GM18909 (cell line): ENCODE measurements around the gene ROBO1.

Source experiments
- ATAC-seq: cut with Tn5 transposase; IDR thresholded peaks from one replicate; pipeline ENCODE4 v1.9.1; 2021; ENCODE audit warnings: mild to moderate bottlenecking; ENCODE audit not compliant: unreplicated experiment, poor library complexity

ROBO1 gene

DNA sequence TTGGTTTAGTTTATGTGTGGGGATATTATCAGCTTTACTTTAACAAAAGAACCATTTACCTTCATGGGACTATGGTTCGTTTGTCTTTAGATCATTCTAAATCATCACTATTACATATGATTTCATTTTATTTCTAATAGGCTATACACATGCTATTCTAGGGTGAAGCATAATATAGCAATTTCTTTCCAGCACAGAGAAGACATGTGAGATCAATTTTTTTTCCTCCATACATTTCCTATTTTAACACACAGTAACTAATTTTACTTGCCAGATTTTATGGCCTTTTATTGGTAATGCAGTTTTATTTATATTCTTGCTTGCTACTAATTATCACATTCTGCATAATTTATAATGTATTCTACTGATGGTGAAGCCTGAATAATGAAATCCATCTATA, 287.1 kb downstream of the ROBO1 start:
- ATAC-seq = no peak

DNA sequence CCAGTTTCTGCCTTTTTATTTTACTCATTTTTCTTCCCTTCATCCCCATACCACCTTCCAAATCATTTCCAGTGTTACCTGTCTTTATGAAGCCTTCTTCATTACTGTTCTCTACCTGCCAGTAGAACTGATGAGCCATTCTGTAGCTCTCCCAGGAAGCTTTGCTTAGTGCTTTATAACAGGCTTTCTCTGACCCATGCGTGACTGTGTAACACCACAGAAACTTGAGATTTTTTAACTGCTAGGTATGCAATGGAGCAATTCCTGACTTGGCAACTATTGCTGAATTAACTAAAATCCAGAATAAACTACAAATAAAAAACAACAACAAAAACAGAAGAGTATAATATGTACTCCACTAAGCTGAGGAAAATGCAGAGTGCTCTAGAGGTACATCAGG, 289.2 kb downstream of the ROBO1 start:
- ATAC-seq = no peak

DNA sequence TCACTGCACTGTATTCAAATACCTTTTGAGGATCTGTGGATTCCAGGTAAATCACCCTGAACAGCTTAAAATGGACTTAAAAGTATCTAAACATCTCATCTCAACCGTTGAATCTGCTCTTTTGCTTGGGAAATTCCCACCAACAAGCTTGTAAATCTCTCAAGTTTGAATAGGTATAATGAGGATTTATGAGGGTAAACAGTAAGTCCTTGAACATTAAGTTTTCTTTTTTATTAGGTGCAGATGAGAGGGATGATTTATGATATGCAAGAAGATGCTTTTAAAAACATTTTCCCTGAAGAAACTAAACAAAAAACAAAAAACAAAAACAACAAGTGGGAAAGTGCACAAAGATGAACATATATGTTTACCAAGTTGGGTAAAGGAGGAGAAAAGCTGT, 290.6 kb downstream of the ROBO1 start:
- ATAC-seq = no peak

DNA sequence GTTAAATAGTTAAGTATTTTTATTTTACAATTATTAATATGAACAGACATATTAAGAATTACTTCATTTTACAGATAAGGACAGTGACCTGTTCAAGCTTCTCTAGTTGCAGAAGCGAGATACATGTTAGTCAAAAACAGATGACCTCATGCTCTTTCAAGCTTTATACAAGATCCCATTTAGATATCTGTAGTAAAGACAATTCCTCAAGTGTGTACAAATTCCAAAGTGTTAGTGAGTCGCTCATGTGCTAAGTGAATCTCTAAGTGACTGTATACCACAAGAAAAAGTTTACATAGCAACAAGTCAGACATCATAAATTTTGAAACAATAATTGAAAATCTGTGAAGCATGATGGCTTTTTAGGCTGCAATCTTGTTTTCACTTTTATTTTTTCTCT, 293.8 kb downstream of the ROBO1 start:
- no peak for ATAC-seq

DNA sequence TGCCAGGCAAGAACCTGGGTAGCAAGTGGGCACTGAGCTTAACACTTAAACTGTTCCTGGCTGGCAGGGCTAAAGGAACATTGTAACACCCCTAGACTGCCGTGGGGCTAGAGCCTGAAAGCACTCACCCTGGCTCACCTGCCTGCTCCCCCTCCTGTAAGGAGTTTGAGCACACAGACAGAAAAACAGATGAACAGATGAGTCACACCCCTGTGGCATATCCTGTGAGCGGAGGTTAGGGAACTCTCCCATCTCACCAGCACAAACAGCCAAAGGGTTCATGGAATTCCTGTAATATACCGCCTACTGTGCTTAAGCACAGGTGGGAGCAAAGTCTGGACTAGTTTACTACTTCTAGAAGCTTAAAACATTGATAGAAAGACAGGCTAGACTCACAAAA, 300.1 kb downstream of the ROBO1 start:
- no peak for ATAC-seq

DNA sequence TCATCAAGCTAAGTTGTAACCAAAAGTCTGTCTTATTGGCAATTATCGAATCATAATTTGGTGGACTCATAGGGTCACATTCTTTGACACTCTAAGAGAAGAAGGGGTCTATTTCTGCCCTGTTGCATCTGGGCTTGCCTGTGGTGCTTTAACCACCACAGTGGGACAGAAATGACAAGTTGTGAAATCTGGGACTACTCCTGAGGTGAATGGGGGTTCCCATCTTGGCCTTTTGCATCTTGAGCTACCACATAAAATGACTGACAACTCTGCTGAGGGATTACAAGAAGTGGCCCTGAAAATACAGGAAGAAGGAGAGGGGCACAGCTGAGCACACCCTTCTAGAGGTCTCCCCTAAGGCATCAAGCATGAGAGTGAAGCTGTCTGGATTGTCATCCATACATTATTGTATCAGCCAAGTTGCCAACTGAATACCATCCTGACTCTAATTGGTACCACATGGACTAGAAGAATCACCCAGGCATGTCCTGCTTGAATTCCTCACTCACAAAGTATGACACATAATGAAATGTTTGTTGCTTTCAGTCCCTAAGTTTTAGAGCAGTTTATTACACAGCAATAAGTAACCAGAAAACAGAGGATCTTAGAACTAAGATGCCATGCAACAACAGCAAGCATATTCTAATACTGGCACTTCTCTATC, 306.5 kb downstream of the ROBO1 start:
- no peak for ATAC-seq

DNA sequence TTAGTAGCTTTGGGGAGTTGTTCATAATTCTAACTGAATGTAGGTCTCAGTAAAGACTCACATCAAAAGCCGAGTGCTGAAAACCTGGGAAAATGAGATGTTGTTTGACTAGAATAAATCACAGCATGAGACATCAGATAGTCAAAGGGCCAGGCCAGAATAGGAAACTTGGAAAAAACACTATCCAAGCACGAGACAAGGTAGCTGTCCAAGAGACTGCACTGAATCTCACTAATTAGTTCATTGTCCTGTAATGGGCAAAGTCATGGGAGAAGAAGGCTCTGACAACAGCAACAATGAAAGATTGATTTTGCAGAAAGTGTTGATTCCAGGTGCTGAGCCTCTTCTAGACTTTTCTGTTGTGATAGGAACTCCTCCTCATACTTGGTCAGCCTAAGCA, 314.2 kb downstream of the ROBO1 start:
- no peak for ATAC-seq

DNA sequence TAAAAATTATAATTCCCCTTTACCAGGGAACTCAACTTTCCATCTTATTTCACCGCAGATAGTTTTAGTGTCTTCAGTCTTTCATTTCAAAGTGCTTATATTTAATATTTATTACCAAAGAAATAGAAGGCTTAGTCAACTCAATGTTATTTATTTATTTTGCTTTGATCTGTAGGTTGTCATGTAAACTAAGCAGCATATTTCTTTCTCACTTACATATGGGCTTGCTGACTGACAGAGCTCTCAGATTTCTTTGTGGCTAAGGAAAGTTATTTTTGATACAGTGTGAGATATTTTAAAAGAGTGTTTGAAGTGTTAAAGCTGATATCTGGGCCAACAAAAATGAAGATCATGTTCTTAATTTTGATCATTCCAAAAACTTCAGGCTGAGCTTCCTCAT, 331.4 kb downstream of the ROBO1 start:
- no peak for ATAC-seq

DNA sequence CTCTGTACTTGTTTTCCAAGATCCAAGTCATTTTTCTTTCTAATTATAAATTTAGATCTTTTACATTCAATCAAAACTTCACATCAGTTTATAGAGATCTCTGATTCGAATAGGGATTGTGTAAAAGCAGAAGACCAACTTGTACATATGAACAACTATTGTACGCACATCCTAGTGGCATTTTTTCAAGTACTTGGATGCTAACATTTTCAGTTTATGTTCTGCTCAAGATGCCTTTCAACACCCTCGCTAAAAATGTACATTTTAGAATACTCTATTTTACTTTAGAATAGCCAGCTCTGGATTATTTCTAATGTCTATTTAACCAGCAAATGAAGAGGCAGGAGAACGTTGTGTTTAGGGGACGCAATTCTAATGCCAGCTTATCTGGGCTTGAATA, 340.7 kb downstream of the ROBO1 start:
- no peak for ATAC-seq

DNA sequence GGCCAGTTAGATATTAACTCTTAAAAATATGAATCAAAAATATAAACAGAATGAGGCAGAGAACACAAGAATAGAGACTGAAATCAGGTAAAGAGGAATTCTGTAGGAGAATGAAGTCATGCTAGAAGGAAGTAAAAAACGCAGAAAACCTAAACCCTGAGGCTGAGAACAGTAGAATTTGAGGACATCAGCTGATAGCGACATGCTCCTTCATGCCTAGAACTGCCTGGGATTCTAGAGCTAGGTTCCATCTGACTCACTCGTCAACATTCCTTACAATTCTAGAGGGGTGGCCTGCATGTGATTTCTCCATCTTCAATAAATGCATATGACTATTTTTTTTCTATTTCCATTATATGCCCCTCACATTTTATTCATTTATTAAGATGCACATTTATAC, 343.0 kb downstream of the ROBO1 start:
- ATAC-seq = no peak

DNA sequence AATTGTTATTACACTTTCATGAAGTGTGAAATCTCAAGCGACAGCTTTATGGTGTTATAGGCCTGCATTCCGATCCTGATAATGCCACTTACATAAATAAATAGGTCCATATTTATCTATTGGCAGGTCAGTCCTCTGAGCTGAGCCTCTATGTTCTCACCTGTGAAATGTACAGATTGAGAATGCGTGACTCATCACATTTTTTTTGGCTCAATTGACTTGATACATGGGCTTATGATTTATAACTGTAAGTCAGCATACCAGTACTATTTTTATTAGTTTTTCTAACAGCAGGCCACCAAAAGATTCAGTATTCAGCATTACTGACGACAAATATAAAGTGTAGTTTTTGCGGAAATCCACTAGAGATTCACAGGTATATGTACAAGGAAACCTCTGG, 344.4 kb downstream of the ROBO1 start:
- no peak for ATAC-seq

DNA sequence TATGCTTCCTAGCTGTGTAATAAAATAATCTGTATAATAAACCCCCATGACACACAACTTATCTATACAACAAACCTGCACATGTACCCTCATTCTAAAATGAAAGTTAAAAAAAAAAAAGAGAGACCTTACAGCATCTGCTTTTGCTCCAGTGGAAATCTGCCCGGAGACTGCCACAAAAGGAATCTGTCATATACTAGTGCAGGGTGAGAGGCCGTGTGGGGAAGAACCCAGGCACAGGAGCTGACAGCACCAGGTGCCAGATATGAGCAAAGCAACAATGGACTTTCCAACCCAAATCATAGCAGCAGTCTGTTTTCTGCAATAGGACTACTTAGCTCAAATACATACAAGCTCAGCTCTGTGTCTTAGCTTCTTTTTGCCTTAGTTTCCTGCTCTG, 346.5 kb downstream of the ROBO1 start:
- no peak for ATAC-seq

DNA sequence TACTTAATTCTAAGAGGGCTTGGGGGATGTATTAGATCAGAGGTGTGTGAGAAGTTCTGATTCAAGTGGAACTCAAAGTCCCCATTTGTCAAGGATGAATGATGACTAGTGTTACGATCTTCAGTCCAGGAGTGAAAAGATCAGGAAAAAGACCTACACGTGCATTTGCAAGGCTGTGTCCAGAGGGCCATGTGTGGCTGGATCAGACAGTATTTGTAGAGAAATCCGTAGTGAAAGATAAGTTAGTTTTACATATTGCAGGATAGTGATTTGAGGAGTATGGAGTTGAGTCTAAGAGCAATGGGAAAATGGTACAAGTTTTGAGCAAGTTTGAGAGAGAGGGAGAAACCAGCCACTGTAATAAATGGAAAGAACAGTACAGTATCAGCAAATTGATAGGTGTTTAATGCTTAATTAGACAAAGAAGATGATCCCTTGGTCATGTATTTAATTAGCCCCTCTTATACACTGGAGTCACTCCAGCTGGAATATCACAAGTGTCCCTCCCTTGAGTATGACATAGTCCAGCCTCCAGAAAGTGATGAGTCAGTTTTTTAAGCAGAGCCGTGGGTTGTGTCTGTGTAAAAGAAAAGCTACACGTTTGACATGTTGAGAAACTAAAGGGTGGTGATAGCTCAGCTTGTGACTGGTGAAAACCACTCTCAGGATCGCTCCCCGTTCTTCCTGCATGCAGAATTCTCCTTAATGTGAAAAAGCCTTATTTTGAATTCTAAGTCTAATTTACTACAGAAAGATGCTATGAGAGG, 348.8 kb downstream of the ROBO1 start:
- ATAC-seq = no peak

DNA sequence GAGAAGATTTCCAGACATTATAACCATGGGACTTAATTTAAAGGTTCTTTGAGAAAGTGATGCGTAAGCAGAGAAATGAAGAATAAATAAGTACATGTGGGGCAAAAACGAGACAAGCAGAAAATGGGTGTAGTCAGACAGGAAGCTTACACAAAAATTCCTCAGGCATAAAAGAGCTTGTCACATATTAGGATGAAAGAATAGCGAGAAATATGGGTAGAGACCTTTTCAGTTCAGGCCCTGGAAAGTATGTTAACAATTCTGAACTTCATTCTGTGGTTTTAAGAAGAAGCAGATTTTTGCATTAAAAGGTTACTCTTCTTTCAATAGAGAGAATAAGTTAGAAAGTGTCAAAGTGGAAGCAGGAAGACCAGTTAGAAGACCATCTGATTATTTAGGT, 352.4 kb downstream of the ROBO1 start:
- ATAC-seq = no peak

DNA sequence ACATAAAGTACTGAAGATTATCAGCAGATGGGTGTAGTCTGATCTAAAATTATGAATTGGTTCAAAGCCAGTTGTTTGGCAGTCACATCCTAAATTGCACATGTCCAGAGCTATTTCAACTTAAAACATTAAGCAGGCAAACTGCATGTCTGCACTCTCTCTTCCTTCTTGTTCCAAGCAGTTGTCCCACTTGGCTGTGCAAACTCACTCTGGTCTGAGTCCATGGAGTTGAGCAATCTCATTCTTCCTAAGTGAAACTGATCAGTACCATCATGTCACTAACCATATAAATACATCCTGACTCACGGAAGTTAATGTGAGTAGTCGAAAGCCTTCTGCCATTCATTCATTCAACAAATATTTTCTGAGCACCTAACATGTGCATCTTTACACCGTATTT, 353.0 kb downstream of the ROBO1 start:
- ATAC-seq = no peak

DNA sequence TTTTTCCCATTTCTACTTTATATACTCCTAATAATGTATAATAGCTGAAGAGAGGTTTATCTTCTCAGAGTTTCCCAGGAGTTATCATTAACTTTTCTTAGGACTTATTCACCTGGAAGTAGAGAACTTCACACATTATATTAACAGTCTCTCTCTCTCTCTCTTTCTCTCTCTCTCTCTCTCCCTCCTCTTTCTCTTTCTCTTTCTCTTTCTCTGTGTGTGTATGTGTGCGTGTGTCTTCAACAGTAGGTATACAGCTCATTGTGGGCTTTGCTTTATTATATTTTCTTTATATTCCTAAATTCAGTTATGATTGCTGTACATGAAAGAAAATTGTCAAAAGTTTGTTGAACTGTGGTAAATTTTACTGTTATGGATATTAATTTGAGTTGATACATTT, 353.8 kb downstream of the ROBO1 start:
- no peak for ATAC-seq

DNA sequence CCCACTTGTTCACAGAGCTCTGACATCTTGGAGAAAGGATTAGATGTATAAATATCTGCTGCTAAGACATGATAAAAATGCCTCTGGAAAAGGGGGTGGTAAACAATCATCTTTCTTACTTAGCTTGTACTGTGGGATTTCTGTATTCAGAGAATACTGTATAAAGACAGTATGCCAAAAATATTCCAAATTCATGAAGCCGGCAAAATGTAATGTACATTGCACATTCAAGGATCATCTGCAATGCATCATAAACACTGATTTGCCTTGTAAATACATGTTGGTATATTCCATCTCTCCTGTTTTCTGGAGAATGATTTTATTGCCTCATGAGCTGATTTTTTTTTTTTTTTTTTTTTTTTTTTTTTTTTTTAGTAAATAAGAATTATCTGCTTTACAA, 355.3 kb downstream of the ROBO1 start:
- no peak for ATAC-seq

DNA sequence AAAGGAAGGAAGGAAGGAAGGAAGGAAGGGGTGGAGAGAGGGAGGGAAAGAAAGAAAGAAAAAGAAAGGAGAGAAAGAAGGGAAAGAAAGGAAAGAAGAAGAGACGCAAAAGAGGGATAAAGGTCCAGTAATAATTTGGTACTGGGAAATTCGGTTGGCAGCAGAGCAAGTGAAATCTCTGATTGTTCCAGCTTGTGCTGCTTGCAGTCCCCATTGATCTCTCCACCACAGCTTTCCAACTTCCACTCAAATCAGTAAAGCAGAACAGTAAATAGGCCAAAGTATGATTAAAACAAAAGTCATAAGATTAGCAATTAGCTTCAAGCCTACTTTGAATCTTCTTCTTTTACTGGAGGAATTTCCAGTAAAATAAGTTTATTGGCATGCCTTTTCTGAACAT, 357.2 kb downstream of the ROBO1 start:
- no peak for ATAC-seq

DNA sequence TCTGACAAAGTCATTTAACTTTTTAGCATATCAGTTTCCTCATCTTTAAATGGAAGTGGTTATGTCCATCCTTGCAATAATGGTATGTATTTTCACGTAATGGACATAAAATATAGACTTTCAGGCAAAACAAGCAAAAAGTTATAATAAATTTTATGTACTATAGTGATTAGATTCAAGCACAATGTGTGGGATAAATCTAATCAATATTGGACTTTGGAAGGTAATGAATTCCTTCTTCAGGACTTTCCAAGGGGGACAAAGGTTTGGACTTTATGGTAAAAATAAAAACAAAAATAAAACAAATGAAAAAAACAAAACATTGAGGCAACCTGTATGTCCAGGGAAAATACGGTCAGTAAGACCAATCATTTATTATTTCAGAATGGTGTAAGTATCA, 357.7 kb downstream of the ROBO1 start:
- no peak for ATAC-seq

DNA sequence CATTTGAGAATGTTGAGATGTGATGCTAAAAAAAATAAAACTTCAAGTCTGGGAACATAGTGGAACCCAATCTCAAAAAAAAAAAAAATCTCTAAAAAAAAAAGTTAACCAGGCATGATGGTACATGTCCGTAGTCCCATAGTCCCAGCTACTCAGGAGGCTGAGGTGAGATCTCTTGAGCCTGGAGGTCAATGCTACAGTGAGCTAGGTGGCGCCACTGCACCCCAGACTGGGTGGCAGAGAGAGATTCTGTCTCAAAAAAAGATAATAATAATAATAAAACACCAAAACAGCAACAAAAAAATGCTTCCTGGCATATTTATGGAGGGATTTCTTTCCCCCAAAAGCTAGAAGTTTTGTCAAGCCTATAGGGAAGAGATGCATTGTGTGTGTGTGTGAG, 361.6 kb downstream of the ROBO1 start:
- no peak for ATAC-seq

DNA sequence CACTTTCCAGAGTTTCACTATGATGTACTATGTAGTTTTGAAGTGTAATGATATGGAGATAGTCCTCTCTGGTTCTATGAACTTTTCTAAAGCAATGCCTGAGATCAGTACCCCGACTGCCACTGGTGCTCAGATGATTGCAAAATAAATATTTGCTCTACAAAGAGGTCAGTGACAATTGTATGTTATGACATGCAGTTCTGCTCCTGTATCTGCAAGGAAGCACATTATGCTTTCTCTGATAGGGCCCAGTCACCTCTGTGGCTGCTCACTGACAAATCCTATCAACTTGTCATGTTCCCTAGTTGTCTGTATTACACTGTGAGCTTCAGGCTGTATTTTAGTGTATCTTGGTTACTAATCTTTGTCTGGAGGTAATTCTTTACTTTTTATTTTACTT, 362.6 kb downstream of the ROBO1 start:
- ATAC-seq = no peak

DNA sequence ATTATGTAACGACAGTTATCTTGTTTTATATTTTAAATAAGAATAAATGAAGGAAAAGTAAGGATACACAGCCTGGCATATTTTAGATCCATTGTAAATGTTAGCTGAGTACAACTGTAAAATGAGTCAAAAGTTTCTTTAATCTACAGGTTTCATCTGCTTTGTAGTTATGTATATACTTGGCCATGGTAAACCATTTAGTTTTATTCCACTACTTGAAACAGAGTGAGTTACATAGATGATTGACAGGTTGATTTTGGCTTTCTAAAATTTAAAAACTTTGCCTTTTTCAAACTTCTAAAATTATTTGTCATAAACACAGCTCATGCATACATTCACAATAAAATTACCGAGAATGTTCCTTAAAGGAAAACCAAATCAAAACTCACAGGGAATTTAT, 371.2 kb downstream of the ROBO1 start:
- no peak for ATAC-seq
